GM23338 (cell line): ENCODE data around the gene COQ10B. TPM values are rescaled to one million over a fixed set of nuclear protein-coding genes. Genes with fewer than 3 reads are reported as not detected.

ENCODE experiments used
- ATAC-seq: fragments of 200-7000 bp; cut with Tn5 transposase; 3 replicates; pipeline ENCODE4 v1.9.1; 2020
- DNase-seq: peaks from one replicate; pipeline ENCODE4 v3.0.0-alpha.2; 2015; ENCODE audit warnings: low spot score
- H2AFZ ChIP-seq: fragments of 200-600 bp; sonication (generic); 2 replicates; pipeline ENCODE4 v1.8.0; 2016; ENCODE audit warnings: antibody characterized with exemption, mild to moderate bottlenecking, moderate library complexity
- H3F3A ChIP-seq: fragments of 200-600 bp; sonication (generic); replicated peaks from 2 replicates; pipeline ENCODE4 v1.8.0; 2017; ENCODE audit warnings: antibody characterized with exemption, mixed run types, low read depth
- H3K27ac ChIP-seq: fragments of 200-600 bp; sonication (generic); 2 replicates; pipeline ENCODE4 v1.6.1; 2016; ENCODE audit warnings: low read depth
- H3K27me3 ChIP-seq: fragments of 200-600 bp; sonication (generic); 2 replicates; pipeline ENCODE4 v1.8.0; 2016; ENCODE audit warnings: mild to moderate bottlenecking, mixed run types, moderate library complexity; ENCODE audit not compliant: insufficient read depth
- H3K36me3 ChIP-seq: fragments of 200-600 bp; sonication (generic); 2 replicates; pipeline ENCODE4 v1.8.0; 2016; ENCODE audit warnings: mild to moderate bottlenecking; ENCODE audit not compliant: insufficient read depth
- H3K4me1 ChIP-seq: fragments of 200-600 bp; sonication (generic); 2 replicates; pipeline ENCODE4 v1.8.0; 2016; ENCODE audit warnings: mild to moderate bottlenecking, moderate library complexity; ENCODE audit not compliant: insufficient read depth
- H3K4me2 ChIP-seq: fragments of 200-600 bp; sonication (generic); 2 replicates; pipeline ENCODE4 v1.7.1; 2017; ENCODE audit warnings: mixed run types
- H3K4me3 ChIP-seq: fragments of 200-600 bp; sonication (generic); 2 replicates; pipeline ENCODE4 v1.6.1; 2016; ENCODE audit warnings: mixed run types
- H3K79me2 ChIP-seq: fragments of 200-600 bp; sonication (generic); replicated peaks from 2 replicates; pipeline ENCODE4 v1.8.0; 2017; ENCODE audit warnings: mild to moderate bottlenecking; ENCODE audit not compliant: insufficient read depth
- H3K9me2 ChIP-seq: fragments of 200-600 bp; sonication (generic); 2 replicates; pipeline ENCODE4 v1.8.0; 2017; ENCODE audit not compliant: insufficient read depth
- H4K20me1 ChIP-seq: fragments of 200-600 bp; sonication (generic); replicated peaks from 2 replicates; pipeline ENCODE4 v1.8.0; 2017; ENCODE audit warnings: mild to moderate bottlenecking; ENCODE audit not compliant: insufficient read depth
- H3K27ac Mint-ChIP-seq: 2 replicates; pipeline ENCODE4 v1.8.0; 2020; ENCODE audit warnings: inconsistent platforms, mild to moderate bottlenecking, moderate library complexity, mixed read lengths
- H3K27me3 Mint-ChIP-seq: 3 replicates; pipeline ENCODE4 v1.8.0; 2022; ENCODE audit warnings: low read depth, mild to moderate bottlenecking, moderate library complexity, mixed read lengths, inconsistent platforms; ENCODE audit not compliant: insufficient read depth, poor library complexity
- H3K36me3 Mint-ChIP-seq: 3 replicates; pipeline ENCODE4 v1.8.0; 2021; ENCODE audit warnings: low read depth, mild to moderate bottlenecking, inconsistent platforms, moderate library complexity, mixed read lengths
- H3K4me1 Mint-ChIP-seq: 3 replicates; pipeline ENCODE4 v1.8.0; 2020; ENCODE audit warnings: mild to moderate bottlenecking, inconsistent platforms, mixed read lengths
- H3K4me3 Mint-ChIP-seq: 3 replicates; pipeline ENCODE4 v1.8.0; 2021; ENCODE audit warnings: moderate library complexity, mild to moderate bottlenecking, inconsistent platforms, mixed read lengths
- H3K9me3 Mint-ChIP-seq: 3 replicates; pipeline ENCODE4 v1.8.0; 2020; ENCODE audit warnings: moderate library complexity, mild to moderate bottlenecking, inconsistent platforms, mixed read lengths
- CREB1 ChIP-seq: fragments of 250-450 bp; sonication (Bioruptor Pico); IDR thresholded peaks from 2 replicates; pipeline ENCODE4 v1.5.0; 2020; ENCODE audit warnings: low read depth, mild to moderate bottlenecking, moderate library complexity
- CTCF ChIP-seq, 2 experiments: fragments of 200-600 bp in 1 of 2; sonication (generic) in 1 of 2; conservative IDR thresholded peaks; 2 replicates each; pipeline versions ENCODE4 v1.5.1 to v1.6.1; 2016 to 2017; ENCODE audit warnings: antibody characterized with exemption in 2 of 2, low read depth in 2 of 2, mild to moderate bottlenecking in 2 of 2, moderate library complexity in 1 of 2
- ETS1 ChIP-seq: IDR thresholded peaks from 2 replicates; pipeline ENCODE4 v1.6.1; 2016; ENCODE audit warnings: antibody characterized with exemption
- EZH2phosphoT487 ChIP-seq: fragments of 200-600 bp; sonication (generic); IDR thresholded peaks from one replicate; pipeline ENCODE4 v1.8.1; 2018; ENCODE audit warnings: antibody characterized with exemption; ENCODE audit not compliant: unreplicated experiment
- JUNB ChIP-seq: IDR thresholded peaks from one replicate; pipeline ENCODE4 v1.6.1; 2016; ENCODE audit warnings: antibody characterized with exemption; ENCODE audit not compliant: unreplicated experiment
- NANOG ChIP-seq: IDR thresholded peaks from 2 replicates; pipeline ENCODE4 v1.6.1; 2016; ENCODE audit warnings: antibody characterized with exemption, borderline replicate concordance
- POLR2AphosphoS5 ChIP-seq: IDR thresholded peaks from 2 replicates; pipeline ENCODE4 v1.6.1; 2016; ENCODE audit warnings: antibody characterized with exemption, low read depth
- STAT1 ChIP-seq: IDR thresholded peaks from one replicate; pipeline ENCODE4 v1.6.1; 2016; ENCODE audit warnings: antibody characterized with exemption; ENCODE audit not compliant: unreplicated experiment
- ZNF114 ChIP-seq: fragments of 250-450 bp; sonication (Bioruptor Pico); IDR thresholded peaks from 2 replicates; pipeline ENCODE4 v1.5.0; 2020; ENCODE audit warnings: mild to moderate bottlenecking, moderate library complexity
- ZNF331 ChIP-seq: fragments of 250-450 bp; sonication (Bioruptor Pico); IDR thresholded peaks from 2 replicates; pipeline ENCODE4 v1.5.0; 2020; ENCODE audit warnings: low read depth, mild to moderate bottlenecking, moderate library complexity
- polyA plus RNA-seq: library from polyadenylated mRNA; unstranded; fragments of >200 nt; fragmentation: Nextera tagmentation; extraction: Ambion mirVana; gene quantifications from 2 replicates; pipeline ENCODE4 v1.2.1, GENCODE V29; 2016
- total RNA-seq: library from RNA; depleted of rRNA; stranded (reverse); fragments of >200 nt; shearing (Covaris generic); gene quantifications from 2 replicates; pipeline ENCODE4 v1.2.3, GENCODE V29; 2014

The COQ10B gene
- total and polyA plus RNA-seq, 2 experiments from 2014 or later: 26.1 to 27.6 TPM

- Mint-ChIP-seq H3K27me3 (peaks cover 7% of the 10 kb centered on the region), H3K27ac (no peak overlapping the region), H3K9me3 (no peaks in the 10 kb centered on the region), H3K36me3 (peaks cover 36% of the 10 kb centered on the region), H3K4me3 (no peak overlapping the region), H3K4me1 (peaks cover 8% of the 10 kb centered on the region)
- Histone ChIP-seq H3K27ac (no peak overlapping the region), H4K20me1 (peaks cover 9% of the 10 kb centered on the region; the same call in 1 of the 2 replicates), H3K79me2 (peaks cover 22% of the 10 kb centered on the region), H3K27me3 (no peaks in the 10 kb centered on the region), H3F3A (peaks cover 14% of the 10 kb centered on the region; the same call in 1 of the 2 replicates), H3K4me3 (no peak overlapping the region), H2AFZ (no peak overlapping the region), H3K4me2 (no peak overlapping the region), H3K4me1 (peaks cover 6% of the 10 kb centered on the region), H3K36me3 (peaks cover 20% of the 10 kb centered on the region), H3K9me2 (no peaks in the 10 kb centered on the region)
- TF ChIP-seq NANOG: no peak
- TF ChIP-seq EZH2phosphoT487: no peak
- TF ChIP-seq ZNF331: no peak
- no peak for TF ChIP-seq CREB1 (CRISPR knock-in tag)
- TF ChIP-seq POLR2AphosphoS5: no peak
- TF ChIP-seq JUNB: no peak
- ATAC-seq: no peak
- DNase-seq: no peak
Observed at GRCh38 chr2:197506658-197507057, 53.3 kb downstream of the COQ10B start.

- TF ChIP-seq STAT1 (no peak), EZH2phosphoT487 (no peak), ZNF331 (no peak), CTCF (conservative IDR thresholded peaks at IDR 0.05; ENCODE audit: low read depth in 2 of 2) (no peak), ETS1 (no peak), ZNF114 (no peak)
- Histone ChIP-seq H3K79me2 (peaks cover 27% of the 10 kb centered on the region), H3K4me2 (no peak overlapping the region), H3K4me3 (no peak overlapping the region), H3K27ac (no peak overlapping the region), H3K27me3 (no peaks in the 10 kb centered on the region), H3F3A (peaks cover 13% of the 10 kb centered on the region; the same call in 1 of the 2 replicates), H3K36me3 (no peaks in the 10 kb centered on the region), H3K4me1 (peaks cover 25% of the 10 kb centered on the region), H2AFZ (no peak overlapping the region), H3K9me2 (no peaks in the 10 kb centered on the region), H4K20me1 (peaks cover 15% of the 10 kb centered on the region; the same call in 1 of the 2 replicates)
- peaks cover 20% of the 10 kb centered on the region for H3K4me1 Mint-ChIP-seq
- H3K4me3 Mint-ChIP-seq: no peak overlapping the region
- no peak for DNase-seq
- peaks cover 3% of the 10 kb centered on the region; the same call in 2 of the 3 replicates for H3K36me3 Mint-ChIP-seq
- no peak overlapping the region for H3K27ac Mint-ChIP-seq
- no peak for ATAC-seq
- H3K27me3 Mint-ChIP-seq: peaks cover 14% of the 10 kb centered on the region
- H3K9me3 Mint-ChIP-seq: no peaks in the 10 kb centered on the region
Observed at GRCh38 chr2:197513915-197514314, 60.6 kb downstream of the COQ10B start.
